GM19351 (cell line): ENCODE results near the gene CYFIP2.
A peak's percentile ranks its signal among the peaks of the same experiment; 100 is the strongest.
"Not testable (repeated sequence)": the region's sequence is repeated elsewhere in the genome, so short reads cannot be mapped to it uniquely, and the experiment has no call there.

Source experiments
- ATAC-seq: cut with Tn5 transposase; IDR thresholded peaks from one replicate; pipeline ENCODE4 v1.9.1; 2021; ENCODE audit warnings: mild to moderate bottlenecking, moderate library complexity; ENCODE audit not compliant: unreplicated experiment

The CYFIP2 gene

DNA sequence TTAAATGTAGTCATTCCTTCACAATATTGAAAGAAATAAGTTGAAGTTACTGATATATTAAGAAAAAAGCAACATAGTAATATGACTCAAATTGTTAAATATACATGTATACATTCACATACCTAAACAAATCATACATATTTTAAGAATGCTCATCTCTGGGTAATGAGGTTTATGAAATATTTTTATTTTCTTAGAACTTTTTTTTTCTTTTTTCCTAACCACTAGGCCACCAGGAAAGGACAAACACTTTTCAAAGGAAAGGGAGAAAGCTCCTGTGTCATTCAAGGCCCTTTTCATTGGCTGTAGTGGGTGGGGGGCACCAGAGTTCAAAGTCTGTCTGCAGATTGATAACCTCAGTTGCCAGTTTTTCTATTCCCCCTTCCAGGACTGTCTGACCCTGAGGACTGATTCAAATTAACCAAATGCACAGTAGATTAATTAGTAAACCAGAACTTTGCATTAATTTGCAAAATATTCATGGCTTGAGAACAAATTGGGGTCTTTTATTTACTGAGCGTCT, 121.2 kb downstream of the CYFIP2 start:
- ATAC-seq, result no peak

GRCh38 chr5:157387683-157388093, 121.8 kb downstream of the CYFIP2 start:
- no peak for ATAC-seq

- no peak for ATAC-seq
Observed at GRCh38 chr5:157388111-157388710, 122.3 kb downstream of the CYFIP2 start.

DNA sequence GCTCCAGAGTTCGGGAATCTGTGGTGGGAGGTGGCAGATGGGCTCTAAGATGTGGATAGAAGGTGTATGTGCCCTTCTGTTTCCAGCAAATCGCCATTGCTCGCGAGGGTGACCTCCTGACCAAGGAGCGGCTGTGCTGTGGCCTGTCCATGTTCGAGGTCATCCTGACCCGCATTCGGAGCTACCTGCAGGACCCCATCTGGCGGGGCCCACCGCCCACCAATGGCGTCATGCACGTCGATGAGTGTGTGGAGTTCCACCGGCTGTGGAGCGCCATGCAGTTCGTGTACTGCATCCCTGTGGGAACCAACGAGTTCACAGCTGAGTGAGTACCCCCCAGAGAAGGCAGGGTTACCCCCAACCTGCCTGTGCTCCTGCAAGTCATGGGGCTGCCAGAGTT, 123.2 kb downstream of the CYFIP2 start:
- ATAC-seq, result no peak

DNA sequence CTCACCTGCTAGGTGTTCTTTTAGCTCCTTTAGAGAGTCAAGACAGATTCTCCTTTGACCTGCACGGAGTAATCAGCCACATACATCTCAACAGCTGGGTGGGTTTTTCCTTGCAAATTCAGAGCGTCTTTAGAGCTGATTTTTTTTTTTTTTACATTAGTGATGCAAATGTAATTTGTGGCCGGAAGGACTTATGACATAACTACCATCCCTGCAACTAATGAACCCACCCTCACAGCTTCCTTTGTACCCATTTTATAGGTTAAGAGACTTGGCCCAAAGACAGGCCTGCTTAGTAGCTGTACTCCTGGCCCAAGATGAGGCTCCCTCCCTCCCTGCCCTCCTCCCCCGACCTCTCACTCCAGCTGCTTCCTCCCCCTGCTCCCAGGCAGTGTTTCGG, 124.2 kb downstream of the CYFIP2 start:
- no peak for ATAC-seq

DNA sequence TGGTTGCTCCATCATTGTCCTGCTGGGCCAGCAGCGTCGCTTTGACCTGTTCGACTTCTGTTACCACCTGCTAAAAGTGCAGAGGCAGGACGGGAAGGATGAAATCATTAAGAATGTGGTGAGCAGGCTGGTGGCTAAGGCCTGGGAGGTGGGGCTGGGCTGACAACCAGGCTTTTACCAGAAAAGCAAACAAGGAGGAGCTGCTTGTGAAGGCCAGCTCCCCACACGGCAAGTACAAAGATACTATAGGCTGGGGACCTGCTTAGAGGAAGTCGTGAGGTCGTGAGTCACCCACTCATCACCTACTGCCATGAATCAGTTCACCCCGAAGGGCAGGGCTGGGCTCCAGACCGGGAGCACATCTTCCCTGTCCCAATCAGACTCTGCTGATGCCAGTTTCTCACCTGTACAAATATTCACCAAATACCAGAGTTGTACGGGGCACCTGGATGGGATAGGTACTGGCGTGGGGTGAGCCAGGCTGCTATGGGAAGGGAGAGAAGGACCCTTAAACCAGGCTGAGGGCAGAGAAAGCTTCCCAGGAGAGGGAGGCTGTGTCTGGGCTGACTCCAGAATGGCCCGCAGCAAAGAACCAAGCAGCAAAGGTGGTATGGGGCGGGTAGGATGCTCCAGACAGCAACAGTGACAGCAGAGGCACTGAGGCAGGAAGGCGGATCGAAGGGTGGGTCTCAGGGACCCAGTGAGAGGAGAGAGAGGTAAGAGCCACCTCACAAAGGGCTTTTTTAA, 124.8 kb downstream of the CYFIP2 start:
- no peak for ATAC-seq

DNA sequence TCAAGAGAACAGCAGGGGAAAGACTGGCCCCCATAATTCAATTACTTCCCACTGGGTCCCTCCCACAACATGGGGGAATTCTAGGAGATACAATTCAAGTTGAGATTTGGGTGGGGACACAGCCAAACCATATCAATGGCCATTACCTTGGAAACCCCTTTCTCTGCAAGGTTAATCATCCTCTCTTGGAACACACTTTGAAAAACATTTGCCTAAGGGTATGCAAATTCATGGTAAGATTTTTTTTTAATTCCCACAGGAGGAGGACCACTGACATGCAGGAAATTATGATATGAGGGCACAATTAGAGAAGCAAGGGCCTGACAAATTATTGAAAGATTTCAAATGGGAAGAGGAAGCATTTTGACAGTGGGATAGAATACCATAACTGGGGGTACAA, 132.4 kb downstream of the CYFIP2 start:
- ATAC-seq, result no peak

DNA sequence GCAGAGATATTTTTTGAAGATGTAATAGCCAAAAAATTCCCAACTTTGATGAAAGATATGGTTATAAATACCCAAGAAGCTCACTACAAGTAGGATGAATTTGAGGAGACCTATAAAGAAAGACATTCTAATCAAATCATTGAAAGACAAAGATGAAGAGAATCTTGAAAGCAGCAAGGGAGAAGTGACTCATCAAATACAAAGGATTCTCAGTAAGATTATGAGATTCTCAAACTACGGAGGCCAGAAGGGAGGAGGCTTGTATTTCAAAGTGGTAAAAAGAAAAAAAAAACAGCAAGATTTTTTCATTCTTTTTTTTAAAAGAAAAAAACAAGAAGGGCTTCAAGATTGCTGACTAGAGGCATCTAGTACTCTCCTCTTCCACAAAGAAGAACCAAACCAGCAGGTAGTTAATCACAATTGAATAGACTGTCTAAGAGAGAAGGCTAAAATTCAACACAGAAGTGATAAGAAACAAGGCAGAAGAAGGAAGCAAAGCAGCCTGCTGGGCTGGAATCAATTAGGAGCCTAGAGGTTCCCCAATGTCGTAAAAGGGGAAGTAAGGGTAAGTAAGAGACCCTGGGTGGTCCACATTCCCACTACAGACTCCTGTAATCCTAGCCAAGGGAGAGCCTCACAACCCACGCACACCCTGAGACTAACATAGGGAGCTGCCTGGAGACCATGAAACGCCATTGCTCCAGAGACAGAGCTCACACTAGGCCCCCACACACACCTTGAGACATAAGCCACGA, 135.0 kb downstream of the CYFIP2 start:
- ATAC-seq, result no peak

- no peak for ATAC-seq
Observed at GRCh38 chr5:157415838-157416237, 149.9 kb downstream of the CYFIP2 start.

DNA sequence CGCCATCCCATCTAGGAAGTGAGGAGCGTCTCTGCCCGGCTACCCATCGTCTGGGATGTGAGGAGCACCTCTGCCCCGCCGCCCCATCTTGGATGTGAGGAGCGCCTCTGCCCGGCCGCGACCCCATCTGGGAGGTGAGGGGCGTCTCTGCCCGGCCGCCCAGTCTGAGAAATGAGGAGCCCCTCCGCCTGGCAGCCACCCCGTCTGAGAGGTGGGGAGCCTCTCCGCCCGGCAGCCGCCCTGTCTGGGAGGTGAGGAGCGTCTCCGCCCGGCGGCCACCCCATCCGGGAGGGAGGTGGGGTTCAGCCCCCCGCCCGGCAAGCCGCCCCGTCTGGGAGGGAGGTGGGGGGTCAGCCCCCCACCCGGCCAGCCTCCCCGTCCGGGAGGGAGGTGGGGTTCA, 153.6 kb downstream of the CYFIP2 start:
- not testable (repeated sequence) for ATAC-seq

DNA sequence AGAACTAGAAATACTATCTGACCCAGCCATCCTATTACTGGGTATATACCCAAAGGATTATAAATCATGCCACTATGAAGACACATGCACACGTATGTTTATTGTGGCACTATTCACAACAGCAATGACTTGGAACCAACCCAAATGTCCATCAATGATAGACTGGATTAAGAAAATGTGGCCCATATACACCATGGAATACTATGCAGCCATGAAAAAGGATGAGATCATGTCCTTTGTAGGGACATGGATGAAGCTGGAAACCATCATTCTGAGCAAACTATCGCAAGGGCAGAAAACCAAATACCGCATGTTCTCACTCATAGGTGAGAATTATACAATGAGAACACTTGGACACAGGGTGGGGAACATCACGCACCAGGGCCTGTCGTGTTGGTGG, 164.0 kb downstream of the CYFIP2 start:
- ATAC-seq, result not testable (repeated sequence)

DNA sequence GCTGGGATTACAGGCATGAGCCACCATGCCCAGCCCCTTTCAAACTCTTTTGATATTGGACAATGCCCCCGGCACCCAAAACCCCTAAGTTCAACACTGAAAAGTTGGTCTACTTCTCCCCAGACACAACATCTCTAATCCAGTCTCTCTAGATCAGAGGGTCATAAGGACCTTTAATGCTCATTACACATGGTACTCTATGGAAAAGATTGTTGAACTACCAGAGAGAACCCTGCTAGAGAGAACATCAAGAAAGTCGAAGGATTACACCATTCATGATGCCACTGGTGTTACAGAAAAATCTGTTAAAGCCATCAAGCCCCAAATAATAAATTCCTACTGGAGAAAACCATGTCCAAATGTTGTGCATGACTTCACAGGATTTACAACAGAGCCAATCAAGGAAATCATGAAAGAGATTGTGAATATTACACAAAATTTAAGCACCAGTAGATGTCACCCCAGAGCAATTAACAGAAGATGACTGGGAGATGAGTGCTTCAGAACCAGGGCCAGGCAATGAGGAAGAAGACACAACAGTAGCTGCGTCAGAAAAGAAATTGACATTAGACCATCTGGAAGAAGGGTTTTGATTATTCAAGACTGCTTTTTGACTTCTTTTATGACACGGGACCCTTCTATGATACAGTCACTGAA, 165.7 kb downstream of the CYFIP2 start:
- peak; percentile 96 for ATAC-seq

DNA sequence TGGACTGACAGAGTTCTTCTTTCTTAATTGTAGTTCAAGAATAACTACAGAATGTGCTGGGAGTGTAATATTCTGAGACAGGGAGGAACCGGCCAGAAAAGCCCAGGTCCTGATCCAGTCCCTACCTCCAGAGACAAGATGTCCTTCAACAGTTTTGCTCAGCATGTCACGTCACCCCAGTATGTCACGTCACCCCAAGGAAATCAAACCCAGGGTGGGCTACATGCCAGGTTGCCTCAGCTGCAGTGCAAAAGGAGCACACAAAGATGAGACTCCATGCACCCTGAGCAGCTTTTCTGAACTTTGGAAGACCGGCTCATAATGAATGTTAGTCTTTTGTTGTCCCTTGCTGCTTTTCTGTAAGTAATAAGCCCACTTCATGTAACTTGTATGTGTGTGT, 168.2 kb downstream of the CYFIP2 start:
- ATAC-seq, result no peak

GRCh38 chr5:157443041-157443549, 177.2 kb downstream of the CYFIP2 start:
- no peak for ATAC-seq

DNA sequence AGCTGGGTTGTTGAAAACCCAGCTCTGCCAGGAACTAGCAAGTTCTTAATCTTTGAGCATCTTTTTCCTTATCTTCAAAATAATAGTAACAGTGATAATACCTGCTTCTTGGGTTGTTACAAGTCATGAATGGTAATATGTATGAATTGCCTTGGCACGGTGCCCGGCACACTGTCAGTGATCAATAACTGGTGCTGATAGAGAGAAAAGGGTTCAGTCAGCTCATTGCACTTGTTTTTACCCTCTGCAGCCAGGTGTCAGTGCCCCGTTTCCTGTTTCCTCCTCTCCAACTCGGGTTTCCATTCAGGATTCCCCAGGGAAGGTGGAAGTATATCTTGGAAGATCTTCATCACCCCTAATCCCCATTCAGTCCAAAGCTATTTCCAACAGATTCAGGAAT, 178.3 kb downstream of the CYFIP2 start:
- no peak for ATAC-seq
